ENCODE results near the gene GSTK1.

DNA sequence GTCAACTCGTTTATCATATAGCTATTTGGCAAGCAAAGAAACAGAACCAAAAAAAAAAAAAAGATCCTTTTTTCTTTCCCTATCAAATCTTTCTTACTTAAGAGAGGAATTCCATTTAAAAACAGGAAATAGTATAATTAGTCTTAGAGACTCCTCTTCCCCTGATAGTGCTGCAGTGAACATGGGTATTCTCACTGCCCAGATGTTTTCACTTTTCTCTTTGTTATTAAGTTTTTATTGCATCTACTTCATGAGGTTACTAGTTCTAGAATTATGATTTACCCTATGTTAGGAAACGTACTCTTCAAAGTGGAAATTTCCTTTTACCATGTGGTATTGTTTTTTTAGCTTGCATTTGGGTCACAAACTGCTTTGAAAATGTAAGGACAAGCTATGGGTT lies 33.4 kb downstream of the GSTK1 start:
- TF ChIP-seq, protein P1, sequence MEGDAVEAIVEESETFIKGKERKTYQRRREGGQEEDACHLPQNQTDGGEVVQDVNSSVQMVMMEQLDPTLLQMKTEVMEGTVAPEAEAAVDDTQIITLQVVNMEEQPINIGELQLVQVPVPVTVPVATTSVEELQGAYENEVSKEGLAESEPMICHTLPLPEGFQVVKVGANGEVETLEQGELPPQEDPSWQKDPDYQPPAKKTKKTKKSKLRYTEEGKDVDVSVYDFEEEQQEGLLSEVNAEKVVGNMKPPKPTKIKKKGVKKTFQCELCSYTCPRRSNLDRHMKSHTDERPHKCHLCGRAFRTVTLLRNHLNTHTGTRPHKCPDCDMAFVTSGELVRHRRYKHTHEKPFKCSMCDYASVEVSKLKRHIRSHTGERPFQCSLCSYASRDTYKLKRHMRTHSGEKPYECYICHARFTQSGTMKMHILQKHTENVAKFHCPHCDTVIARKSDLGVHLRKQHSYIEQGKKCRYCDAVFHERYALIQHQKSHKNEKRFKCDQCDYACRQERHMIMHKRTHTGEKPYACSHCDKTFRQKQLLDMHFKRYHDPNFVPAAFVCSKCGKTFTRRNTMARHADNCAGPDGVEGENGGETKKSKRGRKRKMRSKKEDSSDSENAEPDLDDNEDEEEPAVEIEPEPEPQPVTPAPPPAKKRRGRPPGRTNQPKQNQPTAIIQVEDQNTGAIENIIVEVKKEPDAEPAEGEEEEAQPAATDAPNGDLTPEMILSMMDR (optimal IDR thresholded peaks at IDR 0.05 in 1 of 3, IDR thresholded peaks at IDR 0.05 in 1 of 3, conservative IDR thresholded peaks at IDR 0.05 in 1 of 3; ENCODE audit: extremely low read depth in 1 of 3, insufficient read depth in 2 of 3, low read length in 3 of 3): no peak
- no peak for TF ChIP-seq EZH2 (IDR thresholded peaks at IDR 0.05; ENCODE audit: low read length)
